ENCODE results near the gene CD248.
A peak's percentile ranks its signal among the peaks of the same experiment; 100 is the strongest.

Gene CD248

GRCh38 chr11:66317723-66318599 lies 1.1 kb upstream of the CD248 start:
- Histone ChIP-seq H3K27me3 (ENCODE audit: control insufficient read depth, insufficient read depth, low read length, poor library complexity, severe bottlenecking) (peaks cover 11% of the 10 kb centered on the region), H3K36me3 (ENCODE audit: control insufficient read depth, insufficient read depth, low read length) (no peaks in the 10 kb centered on the region), H3K4me3 (ENCODE audit: insufficient read depth, low read depth, low read length) (no peak overlapping the region), H3K4me1 (ENCODE audit: control insufficient read depth, insufficient read depth, low read length) (peaks cover 34% of the 10 kb centered on the region), H3K27ac (ENCODE audit: insufficient read depth, low read depth, low read length, poor library complexity, severe bottlenecking) (peak overlapping the region; percentile 36), H3K9me3 (ENCODE audit: control insufficient read depth, low read length) (no peaks in the 10 kb centered on the region)
- WGBS, 2 experiments = 60 to 62% methylated on average over 14 to 15 of the region's 16 CpGs

- Histone ChIP-seq H3K27me3 (ENCODE audit: control insufficient read depth, insufficient read depth, low read length, poor library complexity, severe bottlenecking) (peaks cover 11% of the 10 kb centered on the region), H3K27ac (ENCODE audit: insufficient read depth, low read depth, low read length, poor library complexity, severe bottlenecking) (peak overlapping the region; percentile 36), H3K4me3 (ENCODE audit: insufficient read depth, low read depth, low read length) (no peak overlapping the region), H3K36me3 (ENCODE audit: control insufficient read depth, insufficient read depth, low read length) (no peaks in the 10 kb centered on the region), H3K9me3 (ENCODE audit: control insufficient read depth, low read length) (no peaks in the 10 kb centered on the region), H3K4me1 (ENCODE audit: control insufficient read depth, insufficient read depth, low read length) (peaks cover 34% of the 10 kb centered on the region)
- WGBS, 2 experiments = 40% methylated on average over 14 of the region's 14 CpGs
These were observed 478 bp upstream of the CD248 start for GRCh38 chr11:66317322-66317722.

- Histone ChIP-seq H3K27ac (ENCODE audit: insufficient read depth, low read depth, low read length, poor library complexity, severe bottlenecking) (no peak overlapping the region), H3K4me1 (ENCODE audit: control insufficient read depth, insufficient read depth, low read length) (peaks cover 34% of the 10 kb centered on the region), H3K27me3 (ENCODE audit: control insufficient read depth, insufficient read depth, low read length, poor library complexity, severe bottlenecking) (peaks cover 13% of the 10 kb centered on the region), H3K36me3 (ENCODE audit: control insufficient read depth, insufficient read depth, low read length) (no peaks in the 10 kb centered on the region), H3K4me3 (ENCODE audit: insufficient read depth, low read depth, low read length) (no peak overlapping the region), H3K9me3 (ENCODE audit: control insufficient read depth, low read length) (no peaks in the 10 kb centered on the region)
- 92% methylated on average over 52 of the region's 52 CpGs for WGBS, 2 experiments
These were observed 678 bp downstream of the CD248 start for GRCh38 chr11:66315921-66316811.

GRCh38 chr11:66315498-66315885 lies 1.4 kb downstream of the CD248 start:
- H3K27me3 ChIP-seq (ENCODE audit: control insufficient read depth, insufficient read depth, low read length, poor library complexity, severe bottlenecking) = peaks cover 17% of the 10 kb centered on the region
- H3K27ac ChIP-seq (ENCODE audit: insufficient read depth, low read depth, low read length, poor library complexity, severe bottlenecking) = no peak overlapping the region
- H3K4me1 ChIP-seq (ENCODE audit: control insufficient read depth, insufficient read depth, low read length) = peaks cover 34% of the 10 kb centered on the region
- 94 to 96% methylated on average over 14 of the region's 14 CpGs for WGBS, 2 experiments
- no peak overlapping the region for H3K4me3 ChIP-seq (ENCODE audit: insufficient read depth, low read depth, low read length)
- no peaks in the 10 kb centered on the region for H3K9me3 ChIP-seq (ENCODE audit: control insufficient read depth, low read length)
- H3K36me3 ChIP-seq (ENCODE audit: control insufficient read depth, insufficient read depth, low read length) = no peaks in the 10 kb centered on the region

GRCh38 chr11:66314561-66315497 lies 2.0 kb downstream of the CD248 start:
- Histone ChIP-seq H3K27ac (ENCODE audit: insufficient read depth, low read depth, low read length, poor library complexity, severe bottlenecking) (no peak overlapping the region), H3K4me3 (ENCODE audit: insufficient read depth, low read depth, low read length) (no peak overlapping the region), H3K9me3 (ENCODE audit: control insufficient read depth, low read length) (no peaks in the 10 kb centered on the region), H3K36me3 (ENCODE audit: control insufficient read depth, insufficient read depth, low read length) (no peaks in the 10 kb centered on the region), H3K27me3 (ENCODE audit: control insufficient read depth, insufficient read depth, low read length, poor library complexity, severe bottlenecking) (peaks cover 17% of the 10 kb centered on the region), H3K4me1 (ENCODE audit: control insufficient read depth, insufficient read depth, low read length) (peaks cover 34% of the 10 kb centered on the region)
- 94 to 96% methylated on average over 17 of the region's 17 CpGs for WGBS, 2 experiments

GRCh38 chr11:66314186-66314501 lies 2.7 kb downstream of the CD248 start:
- no peak overlapping the region for H3K27ac ChIP-seq (ENCODE audit: insufficient read depth, low read depth, low read length, poor library complexity, severe bottlenecking)
- H3K27me3 ChIP-seq (ENCODE audit: control insufficient read depth, insufficient read depth, low read length, poor library complexity, severe bottlenecking) = peaks cover 17% of the 10 kb centered on the region
- 63 to 80% methylated on average over 1 of the region's 1 CpG for WGBS, 2 experiments
- H3K4me1 ChIP-seq (ENCODE audit: control insufficient read depth, insufficient read depth, low read length) = peaks cover 34% of the 10 kb centered on the region
- no peak overlapping the region for H3K4me3 ChIP-seq (ENCODE audit: insufficient read depth, low read depth, low read length)
- H3K9me3 ChIP-seq (ENCODE audit: control insufficient read depth, low read length) = no peaks in the 10 kb centered on the region
- no peaks in the 10 kb centered on the region for H3K36me3 ChIP-seq (ENCODE audit: control insufficient read depth, insufficient read depth, low read length)

GRCh38 chr11:66313321-66314185 lies 3.3 kb downstream of the CD248 start:
- no peaks in the 10 kb centered on the region for H3K9me3 ChIP-seq (ENCODE audit: control insufficient read depth, low read length)
- peaks cover 34% of the 10 kb centered on the region for H3K4me1 ChIP-seq (ENCODE audit: control insufficient read depth, insufficient read depth, low read length)
- WGBS, 2 experiments = 21 to 22% methylated on average over 38 of the region's 38 CpGs
- H3K4me3 ChIP-seq (ENCODE audit: insufficient read depth, low read depth, low read length) = peak overlapping the region; percentile 36
- peaks cover 17% of the 10 kb centered on the region for H3K27me3 ChIP-seq (ENCODE audit: control insufficient read depth, insufficient read depth, low read length, poor library complexity, severe bottlenecking)
- H3K36me3 ChIP-seq (ENCODE audit: control insufficient read depth, insufficient read depth, low read length) = no peaks in the 10 kb centered on the region
- H3K27ac ChIP-seq (ENCODE audit: insufficient read depth, low read depth, low read length, poor library complexity, severe bottlenecking) = peak overlapping the region; percentile 93

- Histone ChIP-seq H3K4me3 (ENCODE audit: insufficient read depth, low read depth, low read length) (peak overlapping the region; percentile 36), H3K36me3 (ENCODE audit: control insufficient read depth, insufficient read depth, low read length) (no peaks in the 10 kb centered on the region), H3K4me1 (ENCODE audit: control insufficient read depth, insufficient read depth, low read length) (peaks cover 25% of the 10 kb centered on the region), H3K27me3 (ENCODE audit: control insufficient read depth, insufficient read depth, low read length, poor library complexity, severe bottlenecking) (peaks cover 17% of the 10 kb centered on the region), H3K9me3 (ENCODE audit: control insufficient read depth, low read length) (no peaks in the 10 kb centered on the region), H3K27ac (ENCODE audit: insufficient read depth, low read depth, low read length, poor library complexity, severe bottlenecking) (peak overlapping the region; percentile 93)
- 1% methylated on average over 52 of the region's 52 CpGs for WGBS, 2 experiments
These were observed 4.1 kb downstream of the CD248 start for GRCh38 chr11:66312549-66313320.

All from ectodermal cell (in vitro differentiated cells).